Stimulated activated CD8-positive, alpha-beta memory T cell treated with anti-CD3 and anti-CD28 coated beads, Interleukin-7, amount 100 ng/mL, for 1 hour (primary cell): ENCODE results near the gene RABL2B.
A peak's percentile ranks its signal among the peaks of the same experiment; 100 is the strongest.
"Not testable (repeated sequence)": the region's sequence is repeated elsewhere in the genome, so short reads cannot be mapped to it uniquely, and the experiment has no call there.

Experiments
- DNase-seq, 2 donors: peaks; one replicate each; pipeline ENCODE4 v3.0.0-alpha.2; 2020; ENCODE audit warnings: low read depth in 2 of 2

Gene RABL2B

DNA sequence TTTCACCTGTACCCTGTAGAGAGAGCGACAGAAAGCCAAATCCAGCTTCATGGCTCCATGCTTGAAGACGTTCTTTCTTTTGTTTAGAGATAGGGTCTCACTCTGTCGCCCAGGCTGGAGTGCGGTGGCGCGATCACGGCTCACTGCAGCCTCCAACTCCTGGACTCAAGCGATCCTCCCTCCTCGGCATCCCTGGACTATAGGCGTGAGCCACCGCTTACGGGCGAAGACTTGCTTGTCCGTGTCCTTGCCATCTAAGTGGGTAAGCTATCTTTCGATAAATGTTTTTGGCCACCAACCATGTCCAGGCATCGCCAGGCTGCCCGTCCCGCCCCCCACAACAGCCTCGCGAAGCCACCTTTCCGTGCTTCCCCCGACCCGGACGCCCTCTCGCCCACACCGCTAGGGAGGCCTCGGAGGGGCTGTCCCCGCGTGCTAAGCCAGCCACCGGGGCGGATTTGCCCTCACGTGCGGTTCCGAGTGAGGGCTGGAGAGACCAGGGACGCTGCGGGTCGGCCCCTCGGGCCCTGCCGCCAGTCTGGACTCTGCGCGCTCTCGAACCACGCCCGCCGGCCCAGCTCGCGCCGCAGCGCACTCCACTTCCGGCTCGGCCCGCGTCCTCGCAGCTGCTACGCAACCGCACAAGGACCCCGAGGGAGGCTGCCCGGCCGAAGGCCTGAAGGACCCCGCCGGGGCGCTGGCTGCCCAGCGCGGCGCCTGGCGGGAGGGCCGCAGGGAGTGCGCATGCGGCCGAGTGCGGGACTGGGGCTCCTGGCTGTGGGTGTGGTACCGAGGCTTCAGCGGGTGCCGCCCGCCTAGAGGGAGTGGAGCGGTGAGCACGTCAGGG lies at the start of gene RABL2B:
TSS of gene RABL2B (minus strand) at position 604 of the 847 bp plus-strand sequence. CDS start 1,342 bp downstream, outside the sequence.
- peak; percentile 78 to 82 for DNase-seq

DNA sequence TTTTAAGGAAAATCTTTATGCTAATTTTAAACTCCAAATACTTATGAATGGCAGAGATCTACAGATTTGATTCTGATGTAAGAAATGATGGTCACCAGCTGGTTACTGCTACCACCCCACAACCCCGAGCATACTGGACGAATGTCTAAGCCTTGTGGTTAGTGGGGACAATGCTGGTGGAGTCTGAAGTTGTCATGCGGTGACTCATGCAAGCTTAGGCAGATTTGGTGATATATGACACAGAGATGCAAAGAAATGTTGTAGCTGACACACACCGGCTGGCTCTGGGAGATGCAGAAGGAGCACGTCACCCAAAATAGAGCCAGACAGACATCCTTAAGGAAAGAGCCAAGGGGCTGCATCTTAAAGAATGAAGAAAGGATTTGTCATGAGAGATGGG lies 3.5 kb upstream of the RABL2B start:
- not testable (repeated sequence) for DNase-seq

DNA sequence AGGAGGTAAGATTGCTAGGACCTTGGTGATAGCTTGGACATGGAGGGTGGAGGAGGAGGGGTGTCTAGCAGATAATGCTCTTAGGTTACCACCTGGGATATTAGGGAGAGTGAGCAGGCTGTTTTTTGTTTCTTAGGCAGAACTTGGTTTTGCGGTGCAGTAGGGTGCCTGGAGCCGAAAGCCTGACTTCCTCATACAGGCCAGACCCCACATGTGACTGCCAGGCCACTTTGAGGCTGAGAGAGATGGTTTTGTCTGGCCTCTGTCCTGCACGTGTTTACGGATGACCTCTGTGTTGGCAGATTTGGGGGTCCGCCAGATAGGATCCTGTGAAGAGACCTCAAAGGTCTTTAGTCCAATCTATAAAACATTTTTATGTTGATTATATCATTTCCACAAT lies 1.9 kb upstream of the RABL2B start:
- DNase-seq, result not testable (repeated sequence)

DNA sequence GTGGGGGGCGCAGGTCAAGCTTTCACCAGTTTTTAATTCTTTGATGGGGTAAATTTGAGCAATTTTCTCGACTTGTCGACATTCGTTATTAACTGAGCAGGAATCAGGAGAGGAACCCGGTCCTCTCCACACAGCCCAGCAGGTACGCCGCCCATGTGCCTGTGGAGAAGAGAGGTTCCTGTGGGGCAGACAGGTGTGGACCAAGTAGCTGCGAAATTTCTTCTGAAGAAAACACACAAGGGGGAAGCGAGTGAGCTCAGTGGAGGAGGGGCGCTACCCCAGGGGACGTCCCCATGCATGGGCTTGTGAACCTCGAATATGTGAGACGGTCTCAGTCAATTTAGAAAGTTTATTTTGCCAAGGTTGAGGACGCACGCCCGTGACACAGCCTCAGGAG lies 442 bp upstream of the RABL2B start:
- not testable (repeated sequence) for DNase-seq

DNA sequence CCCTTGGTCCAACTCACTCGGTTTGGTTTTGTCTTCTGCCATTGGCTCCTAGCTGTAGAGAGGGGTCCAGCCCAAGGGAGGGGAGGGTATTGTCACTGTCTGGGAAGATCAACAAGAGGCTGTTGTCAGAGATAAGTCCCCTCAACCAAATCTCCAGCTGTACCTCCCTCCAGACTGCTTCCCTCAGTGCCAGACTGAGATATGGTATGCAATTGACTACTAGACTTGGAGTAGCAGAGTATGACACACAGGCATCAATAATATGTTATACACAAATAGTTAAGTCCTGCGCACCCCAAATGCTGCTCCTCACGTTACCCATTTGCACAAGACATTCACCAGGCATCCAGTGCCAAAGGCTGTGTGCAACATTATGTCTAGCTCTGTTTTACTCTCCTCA lies 1.2 kb downstream of the RABL2B start:
- DNase-seq, result not testable (repeated sequence)

DNA sequence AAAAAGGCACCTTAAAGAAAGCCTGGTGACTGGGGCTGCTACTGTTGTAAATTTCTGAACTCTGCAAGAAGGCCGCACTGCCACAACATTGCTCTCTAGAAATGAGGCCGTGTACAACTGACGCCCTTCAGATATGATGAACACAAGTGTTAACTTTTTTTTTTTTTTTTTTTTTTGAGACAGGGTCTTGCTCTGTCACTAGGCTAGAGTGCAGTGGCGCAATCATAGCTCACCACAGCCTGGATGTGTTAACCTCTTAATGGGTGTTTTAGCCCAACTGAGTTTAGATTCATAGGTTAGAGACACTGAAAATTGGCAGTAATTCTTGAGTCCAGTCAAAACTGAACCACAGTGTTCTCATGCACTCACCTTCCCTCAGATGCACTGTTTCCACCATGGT lies 3.2 kb downstream of the RABL2B start:
- not testable (repeated sequence) for DNase-seq

DNA sequence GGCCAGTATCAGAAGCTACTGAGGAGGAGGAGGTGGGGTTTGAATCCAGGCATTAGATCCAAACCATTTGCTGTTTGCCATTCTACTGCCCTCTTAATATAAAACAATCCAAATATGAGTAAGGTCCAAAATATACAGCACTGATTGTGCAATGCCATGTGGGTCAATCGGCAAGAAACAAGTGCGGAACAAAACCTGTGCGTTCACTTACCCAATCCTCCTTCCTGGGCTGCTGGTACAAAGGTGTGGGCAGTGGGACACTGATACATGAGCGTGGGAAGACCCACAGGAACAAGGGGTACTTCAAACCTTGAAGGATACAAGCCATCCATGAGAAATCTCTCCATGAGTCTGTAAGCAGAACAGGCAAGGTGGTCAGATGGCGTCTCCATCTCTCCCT lies 5.8 kb downstream of the RABL2B start:
- not testable (repeated sequence) for DNase-seq

DNA sequence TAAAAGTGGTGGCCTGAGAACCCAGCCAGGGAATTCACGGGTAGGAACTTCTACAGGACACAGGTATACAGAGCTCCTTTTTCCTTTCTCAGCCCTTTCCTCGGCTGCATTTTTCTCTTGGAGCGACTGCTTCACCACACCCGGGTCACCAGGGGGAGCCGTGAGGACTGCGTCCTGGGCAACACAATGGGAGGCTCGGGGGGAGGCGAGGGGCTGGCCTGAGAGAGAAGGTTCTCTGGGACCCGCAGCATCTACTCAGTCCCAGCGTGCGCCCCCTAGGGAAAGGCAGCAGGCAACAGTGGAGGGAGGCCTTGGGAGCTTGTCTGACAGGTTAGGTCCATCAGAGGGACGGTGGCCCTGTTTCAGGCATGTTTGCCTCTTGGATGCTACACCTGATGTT lies 8.3 kb downstream of the RABL2B start:
- not testable (repeated sequence) for DNase-seq

DNA sequence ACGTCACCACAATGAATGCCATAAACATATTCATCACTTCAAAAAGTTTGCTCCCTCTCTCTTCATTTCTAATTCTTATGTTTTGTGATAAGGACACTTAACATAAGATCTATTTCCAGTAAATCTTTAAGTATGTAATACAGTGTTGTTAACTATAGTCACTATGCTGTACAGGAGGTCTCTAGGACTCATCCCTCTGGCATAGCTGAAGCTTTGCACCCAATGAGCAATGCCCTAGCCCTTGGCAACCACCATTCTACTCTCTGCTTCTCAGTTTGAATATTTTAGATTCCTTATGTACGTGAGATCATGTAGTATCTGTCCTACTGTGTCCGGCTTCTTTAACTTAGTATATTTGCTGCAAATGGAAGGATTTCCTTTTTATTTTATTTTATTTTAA lies 19.1 kb downstream of the RABL2B start:
- not testable (repeated sequence) for DNase-seq

DNA sequence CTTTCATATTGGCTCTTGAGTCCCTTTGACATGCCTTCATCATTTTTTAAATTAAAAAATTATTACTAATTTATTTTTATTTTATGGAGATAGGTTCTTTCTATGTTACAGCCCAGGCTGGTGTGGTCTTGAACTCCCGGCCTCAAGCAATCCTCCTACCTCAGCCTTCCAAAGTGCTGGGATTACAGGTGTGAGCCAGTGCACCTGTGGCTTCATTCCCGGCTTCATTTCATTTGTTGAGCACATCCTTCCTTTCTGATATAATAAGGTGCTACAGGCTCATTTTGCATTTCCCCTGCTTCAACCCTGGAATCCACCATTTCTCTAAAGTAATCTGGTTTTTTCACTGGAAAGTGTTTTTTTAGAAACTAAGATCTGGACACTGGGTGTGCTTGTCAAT lies 21.6 kb downstream of the RABL2B start:
- not testable (repeated sequence) for DNase-seq

DNA sequence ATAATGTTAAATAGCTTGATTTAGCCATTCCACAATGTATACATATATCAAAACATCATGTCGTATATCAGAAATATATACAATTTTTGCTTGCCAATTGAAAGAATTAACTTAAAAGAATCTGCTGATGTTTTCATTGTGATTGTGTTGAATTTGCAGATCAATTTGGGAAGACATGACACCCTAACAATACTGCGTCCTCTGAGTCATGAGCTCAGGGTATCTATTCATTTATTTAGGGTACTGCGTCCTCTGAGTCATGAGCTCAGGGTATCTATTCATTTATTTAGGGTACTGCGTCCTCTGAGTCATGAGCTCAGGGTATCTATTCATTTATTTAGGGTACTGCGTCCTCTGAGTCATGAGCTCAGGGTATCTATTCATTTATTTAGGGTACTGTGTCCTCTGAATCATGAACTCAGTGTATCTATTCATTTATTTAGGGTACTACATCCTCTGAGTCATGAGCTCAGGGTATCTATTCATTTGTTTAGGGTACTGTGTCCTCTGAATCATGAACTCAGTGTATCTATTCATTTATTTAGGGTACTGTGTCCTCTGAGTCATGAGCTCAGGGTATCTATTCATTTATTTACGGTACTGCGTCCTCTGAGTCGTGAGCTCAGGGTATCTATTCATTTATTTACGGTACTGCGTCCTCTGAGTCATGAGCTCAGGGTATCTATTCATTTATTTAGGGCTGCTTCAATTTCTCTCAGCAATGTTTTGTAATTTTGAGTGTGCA lies 23.7 kb downstream of the RABL2B start:
- DNase-seq, result not testable (repeated sequence)

DNA sequence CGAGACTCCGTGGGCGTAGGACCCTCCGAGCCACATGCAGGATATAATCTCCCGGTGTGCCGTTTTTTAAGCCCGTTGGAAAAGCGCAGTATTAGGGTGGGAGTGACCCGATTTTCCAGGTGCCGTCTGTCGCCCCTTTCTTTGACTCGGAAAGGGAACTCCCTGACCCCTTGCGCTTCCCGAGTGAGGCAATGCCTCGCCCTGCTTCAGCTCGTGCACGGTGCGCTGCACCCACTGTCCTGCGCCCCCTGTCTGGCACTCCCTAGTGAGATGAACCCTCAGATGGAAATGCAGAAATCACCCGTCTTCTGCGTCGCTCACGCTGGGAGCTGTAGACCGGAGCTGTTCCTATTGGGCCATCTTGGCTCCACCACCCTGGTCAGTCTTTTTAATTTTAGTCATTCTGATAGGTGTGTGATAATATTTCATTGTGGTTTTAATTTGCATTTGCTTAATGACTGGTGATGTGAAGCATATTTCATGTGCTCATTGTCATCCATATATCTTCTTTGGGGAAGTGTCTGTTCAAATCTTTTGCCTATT lies 26.4 kb downstream of the RABL2B start:
- DNase-seq, result peak; percentile 13 to 39

DNA sequence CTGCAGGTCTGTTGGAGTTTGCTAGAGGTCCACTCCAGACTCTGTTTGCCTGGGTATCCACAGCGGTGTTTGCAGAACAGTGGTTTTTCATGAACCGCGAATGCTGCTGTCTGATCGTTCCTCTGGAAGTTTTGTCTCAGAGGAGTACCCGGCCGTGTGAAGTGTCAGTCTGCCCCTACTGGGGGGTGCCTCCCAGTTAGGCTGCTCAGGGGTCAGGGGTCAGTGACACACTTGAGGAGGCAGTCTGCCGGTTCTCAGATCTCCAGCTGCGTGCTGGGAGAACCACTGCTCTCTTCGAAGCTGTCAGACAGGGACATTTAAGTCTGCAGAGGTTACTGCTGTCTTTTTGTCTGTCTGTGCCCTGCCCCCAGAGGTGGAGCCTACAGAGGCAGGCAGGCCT lies 27.0 kb downstream of the RABL2B start:
- DNase-seq, result not testable (repeated sequence)

DNA sequence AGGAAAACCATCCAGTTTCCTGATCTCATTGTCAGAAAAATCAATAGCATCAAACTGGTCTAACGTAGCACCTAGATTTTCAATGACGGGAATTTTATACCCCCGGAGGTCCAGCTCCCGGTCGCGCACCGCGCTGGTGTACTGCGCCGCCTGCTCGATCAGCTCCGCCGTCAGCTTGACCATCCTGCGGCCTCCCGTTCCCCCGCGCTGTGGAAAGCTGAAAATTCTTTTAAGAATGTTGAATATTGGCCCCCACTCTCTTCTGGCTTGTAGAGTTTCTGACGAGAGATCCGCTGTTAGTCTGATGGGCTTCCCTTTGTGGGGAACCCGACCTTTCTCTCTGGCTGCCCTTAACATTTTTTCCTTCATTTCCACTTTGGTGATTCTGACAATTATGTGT lies 28.2 kb downstream of the RABL2B start:
- not testable (repeated sequence) for DNase-seq

DNA sequence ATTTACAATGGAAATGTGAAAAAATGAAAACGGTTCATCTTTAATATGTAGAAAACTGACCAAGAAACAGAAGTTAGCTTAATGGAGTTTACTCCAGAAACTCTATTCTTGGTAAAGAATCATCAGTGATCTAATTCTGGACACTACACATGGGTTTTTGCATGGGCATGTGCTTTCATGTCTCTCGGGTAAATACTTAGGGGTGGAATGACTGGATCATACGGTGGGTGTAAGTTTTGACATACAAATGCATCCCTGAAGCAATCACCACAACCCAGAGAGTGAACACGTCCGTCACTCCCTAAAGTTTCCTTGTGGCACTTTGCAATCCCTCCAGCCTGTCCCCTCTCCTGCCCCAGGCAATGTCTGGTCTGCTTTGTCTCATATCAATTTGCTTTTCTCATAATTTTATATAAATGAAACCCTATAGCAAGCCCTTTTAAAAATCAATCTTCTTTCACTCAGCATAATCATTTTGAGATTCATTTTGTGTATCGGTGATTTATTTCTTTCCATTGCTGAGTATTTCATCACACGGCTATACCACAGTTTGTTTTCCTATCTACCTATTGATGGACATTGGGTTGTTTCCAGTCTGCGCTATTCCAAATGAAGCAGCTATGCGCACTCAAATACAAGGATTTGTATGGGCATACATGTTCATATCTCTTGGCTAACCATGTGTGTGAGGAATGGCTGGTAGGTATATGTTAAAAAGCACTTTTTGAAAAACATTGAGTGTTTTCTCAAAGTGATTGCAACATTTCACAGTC lies 33.9 kb downstream of the RABL2B start:
- DNase-seq, result not testable (repeated sequence)

DNA sequence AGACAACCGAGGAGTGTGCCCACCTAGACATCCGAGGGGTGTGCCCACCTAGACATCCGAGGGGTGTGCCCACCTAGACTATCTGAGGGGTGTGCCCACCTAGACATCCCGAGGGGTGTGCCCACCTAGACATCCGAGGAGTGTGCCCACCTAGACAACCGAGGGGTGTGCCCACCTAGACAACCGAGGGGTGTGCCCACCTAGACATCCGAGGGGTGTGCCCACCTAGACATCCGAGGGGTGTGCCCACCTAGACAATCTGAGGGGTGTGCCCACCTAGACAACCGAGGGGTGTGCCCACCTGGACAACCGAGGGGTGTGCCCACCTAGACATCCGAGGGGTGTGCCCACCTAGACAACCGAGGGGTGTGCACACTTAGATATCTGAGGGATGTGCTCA lies 34.8 kb downstream of the RABL2B start:
- DNase-seq, result not testable (repeated sequence)

DNA sequence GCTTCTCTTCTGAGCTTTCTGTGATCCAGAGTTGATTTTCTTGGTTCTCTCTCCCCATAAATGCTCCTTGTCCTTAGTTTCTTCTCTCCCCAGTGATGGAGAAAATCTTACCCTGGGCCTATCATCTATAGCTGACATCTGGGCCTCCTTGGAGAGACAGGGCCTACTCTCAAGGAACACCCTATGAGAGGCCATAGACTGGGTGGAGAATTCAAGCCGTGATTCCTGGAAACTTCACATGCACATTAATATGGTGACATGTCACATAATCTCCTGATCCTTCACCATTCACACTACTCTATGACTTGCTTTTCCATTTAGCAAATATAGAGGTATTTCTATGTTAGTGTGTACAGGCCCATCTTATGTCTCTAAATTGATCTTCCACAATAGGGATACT lies 35.9 kb downstream of the RABL2B start:
- not testable (repeated sequence) for DNase-seq

DNA sequence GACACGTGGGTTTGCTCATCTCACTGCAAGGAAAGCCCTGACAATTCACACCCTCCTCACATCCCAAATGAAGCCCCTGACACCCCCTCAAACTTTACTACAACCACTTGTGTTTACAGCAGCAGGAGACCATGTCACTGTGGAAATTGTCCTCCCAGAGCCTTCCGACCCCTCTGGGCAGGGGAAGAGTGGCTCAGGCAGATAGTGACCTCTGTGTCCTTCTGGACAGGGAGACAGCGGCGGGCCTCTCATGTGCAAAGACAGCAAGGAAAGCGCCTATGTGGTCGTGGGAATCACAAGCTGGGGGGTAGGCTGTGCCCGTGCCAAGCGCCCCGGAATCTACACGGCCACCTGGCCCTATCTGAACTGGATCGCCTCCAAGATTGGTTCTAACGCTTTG lies 39.0 kb downstream of the RABL2B start:
- DNase-seq, result not testable (repeated sequence)

DNA sequence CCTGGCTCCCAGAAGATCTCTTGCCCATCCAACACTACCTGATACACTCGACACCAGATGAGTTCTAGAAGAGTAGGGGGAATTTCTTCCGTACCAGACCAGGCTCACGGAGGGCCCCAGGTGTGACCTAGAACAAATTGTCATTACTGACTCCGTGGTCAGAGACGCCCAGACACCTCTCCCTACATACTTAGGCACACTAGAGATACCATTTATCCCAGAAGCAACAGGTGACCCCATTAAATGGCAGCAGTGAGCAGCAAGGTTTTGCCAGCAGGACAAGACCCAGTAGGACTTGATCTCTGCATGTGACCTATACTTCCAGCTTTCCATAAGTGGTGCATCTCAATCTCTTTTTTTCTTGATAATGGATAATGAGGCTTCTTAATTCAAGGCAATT lies 42.7 kb downstream of the RABL2B start:
- not testable (repeated sequence) for DNase-seq

DNA sequence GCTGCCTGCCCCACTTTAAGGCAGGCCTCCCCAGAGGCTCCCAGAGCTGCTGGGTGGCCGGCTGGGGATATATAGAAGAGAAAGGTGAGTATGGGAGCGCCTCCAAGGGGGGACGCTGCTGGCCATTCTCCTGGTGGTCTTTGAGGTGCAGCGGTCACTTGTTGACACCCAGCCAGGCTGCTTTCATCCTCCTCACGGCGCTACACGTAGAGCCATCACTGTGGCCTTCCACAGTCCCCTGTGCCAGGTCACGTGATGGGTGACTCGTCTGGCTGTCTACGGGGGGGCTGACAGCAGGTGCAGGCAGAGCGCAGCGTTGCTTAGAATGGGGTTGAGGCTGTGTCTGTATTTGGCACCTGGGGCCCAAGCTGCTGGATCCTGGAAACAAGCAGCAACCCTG lies 43.5 kb downstream of the RABL2B start:
- no peak for DNase-seq

DNA sequence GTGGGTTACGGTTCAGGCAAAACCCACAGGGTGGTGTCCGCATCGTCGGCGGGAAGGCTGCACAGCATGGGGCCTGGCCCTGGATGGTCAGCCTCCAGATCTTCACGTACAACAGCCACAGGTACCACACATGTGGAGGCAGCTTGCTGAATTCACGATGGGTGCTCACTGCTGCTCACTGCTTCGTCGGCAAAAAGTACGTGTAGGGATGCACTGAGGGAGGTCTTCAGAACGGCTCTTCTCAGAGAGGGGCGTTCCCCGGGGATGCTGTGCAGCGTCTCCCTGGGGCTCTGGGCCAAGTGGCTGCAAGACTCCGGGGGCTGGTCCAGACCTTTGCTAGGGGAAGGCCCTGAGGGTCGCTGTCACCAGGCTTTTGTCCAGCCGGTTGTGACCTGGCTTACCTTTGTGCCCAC lies 44.2 kb downstream of the RABL2B start:
- no peak for DNase-seq
